DMS153 treated with DMSO at 0.1 percent for 48 hours (cell line): ENCODE results near the gene SPATA19.

Source experiments
- DNase-seq: peaks from one replicate; lab custom pipeline; 2025; ENCODE audit not compliant: unreplicated experiment; lab: John Stamatoyannopoulos, UW

Gene SPATA19

DNA sequence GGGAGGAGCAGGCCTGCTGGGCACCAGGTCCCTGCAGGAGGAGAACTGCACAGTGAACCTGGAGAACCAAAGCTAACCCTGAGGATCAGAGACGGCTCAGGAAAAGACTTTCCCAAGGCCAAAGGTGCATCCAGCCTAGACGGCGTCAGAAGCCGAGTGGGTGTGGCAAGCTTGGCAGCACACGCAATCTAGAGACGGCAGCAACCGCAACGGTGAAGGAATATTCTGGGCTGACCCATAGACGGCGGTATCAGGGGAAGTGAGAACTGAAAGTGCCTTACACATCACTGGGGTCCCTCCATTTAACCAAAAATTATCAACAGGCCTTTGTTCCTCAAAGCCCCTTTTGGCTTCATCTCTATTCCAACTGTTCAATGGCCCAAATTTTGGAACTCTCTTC lies 26.2 kb downstream of the SPATA19 start:
- no peak for DNase-seq

DNA sequence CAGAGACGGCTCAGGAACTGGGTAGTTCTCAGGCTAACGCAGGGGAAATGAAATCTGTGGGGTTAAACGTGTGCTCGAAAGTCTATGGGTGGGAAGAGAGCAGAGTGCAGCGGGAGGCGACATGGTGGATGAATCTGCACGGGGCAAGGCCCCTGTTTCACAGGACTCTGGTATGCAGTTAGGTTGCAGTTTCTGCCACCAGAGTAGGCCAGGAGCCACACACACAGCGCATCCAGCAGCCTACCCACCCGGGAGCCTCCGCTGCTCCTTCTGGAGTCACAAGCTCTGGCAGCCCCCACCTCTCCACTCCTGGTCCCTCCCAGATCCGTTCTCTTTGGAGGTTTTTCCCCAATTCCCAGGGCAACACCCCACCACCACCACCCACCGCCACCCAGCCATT lies 27.0 kb downstream of the SPATA19 start:
- DNase-seq = no peak

DNA sequence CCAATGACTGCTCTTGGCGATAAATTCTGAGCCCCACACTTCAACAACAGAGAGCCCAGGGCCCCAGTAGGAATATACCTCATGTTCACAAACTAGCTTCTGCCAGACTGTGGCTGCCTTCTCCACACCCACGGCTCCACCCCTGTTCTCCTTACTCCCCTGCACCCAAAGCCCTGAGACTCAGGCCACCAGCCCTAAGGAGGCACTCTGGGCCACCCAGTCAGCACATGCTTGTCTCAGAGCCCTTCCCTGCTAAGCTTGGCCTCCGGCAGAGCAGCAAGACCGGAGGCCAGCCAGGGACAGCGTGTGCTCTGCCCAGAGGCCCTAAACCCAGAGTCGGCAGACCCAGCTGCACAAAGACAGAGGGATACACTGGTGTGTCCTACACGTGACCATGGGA lies 27.9 kb downstream of the SPATA19 start:
- DNase-seq = no peak

DNA sequence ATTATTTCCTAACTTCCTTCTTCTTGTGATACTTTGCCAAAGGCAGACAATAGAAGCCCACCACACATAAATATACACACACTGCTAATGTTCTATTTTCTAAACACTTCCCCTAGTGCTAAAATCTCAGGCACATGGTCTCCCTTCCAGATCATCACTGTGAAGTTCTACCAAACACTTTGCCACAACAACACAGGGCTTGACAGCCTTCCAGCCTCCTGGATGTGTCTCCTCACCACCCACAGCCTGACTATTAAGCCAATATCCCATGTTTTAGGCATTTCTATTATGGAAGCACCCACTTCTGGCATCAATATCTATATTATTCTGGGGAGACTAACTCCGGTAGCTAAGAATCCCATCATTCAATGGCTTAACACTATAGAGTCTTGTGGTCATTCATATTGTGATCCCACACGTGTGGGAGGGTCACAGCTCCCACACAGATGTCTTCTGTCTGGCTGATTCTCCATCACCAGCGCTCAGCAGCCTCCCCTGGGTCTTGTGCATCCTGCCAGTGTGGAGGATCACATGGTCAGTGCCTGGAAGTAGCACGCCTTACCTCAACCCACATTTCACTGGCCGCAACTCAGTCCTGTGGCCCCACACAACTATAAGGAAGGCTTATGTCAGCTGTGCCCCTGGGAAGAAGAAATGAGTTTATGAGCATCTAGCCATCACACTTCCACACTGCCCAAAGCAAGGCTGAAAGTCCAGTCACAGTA lies 29.0 kb downstream of the SPATA19 start:
- DNase-seq = no peak

DNA sequence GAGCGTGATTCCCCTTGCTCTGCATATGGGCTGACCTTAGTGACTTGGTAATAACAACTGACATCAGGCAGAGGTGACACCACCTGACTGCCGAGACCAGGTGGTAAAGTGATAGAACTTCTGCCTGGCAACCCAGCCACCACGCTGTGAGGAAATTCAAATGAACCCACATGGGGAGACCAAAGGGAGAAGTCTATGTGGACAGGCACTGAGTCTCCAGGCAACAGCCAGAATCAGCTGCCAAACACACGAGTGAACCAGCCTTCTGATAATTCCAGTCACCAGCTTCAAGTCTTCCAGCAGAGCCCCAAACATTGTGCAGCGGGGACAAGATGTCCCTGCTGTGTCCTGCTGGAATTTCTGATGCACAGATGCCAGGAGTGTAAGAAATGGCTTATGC lies 29.7 kb downstream of the SPATA19 start:
- no peak for DNase-seq

DNA sequence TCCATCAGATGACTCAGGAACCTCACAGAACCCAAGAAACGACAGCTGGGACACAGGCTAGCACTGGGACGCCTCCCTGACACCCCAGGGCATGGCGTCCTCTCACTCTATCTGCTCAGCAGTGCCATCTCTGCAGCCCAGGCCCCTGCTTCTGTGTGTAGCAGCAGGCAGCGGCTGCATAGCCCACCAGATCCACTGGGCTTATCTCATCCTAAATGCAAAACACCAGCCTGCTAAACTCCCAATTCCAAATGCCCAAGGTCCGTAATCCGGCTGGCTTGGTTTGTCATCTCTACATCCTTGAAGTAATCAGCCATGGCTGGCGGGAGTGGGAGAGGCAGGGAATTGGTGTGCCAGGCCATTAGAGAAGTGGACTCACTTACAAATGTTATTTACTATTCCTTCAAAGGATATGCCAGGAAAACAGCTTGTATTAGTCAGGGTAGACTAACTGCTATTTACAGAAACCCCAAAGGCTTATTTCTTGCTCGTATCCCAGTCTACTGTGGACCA lies 30.7 kb downstream of the SPATA19 start:
- DNase-seq = no peak

DNA sequence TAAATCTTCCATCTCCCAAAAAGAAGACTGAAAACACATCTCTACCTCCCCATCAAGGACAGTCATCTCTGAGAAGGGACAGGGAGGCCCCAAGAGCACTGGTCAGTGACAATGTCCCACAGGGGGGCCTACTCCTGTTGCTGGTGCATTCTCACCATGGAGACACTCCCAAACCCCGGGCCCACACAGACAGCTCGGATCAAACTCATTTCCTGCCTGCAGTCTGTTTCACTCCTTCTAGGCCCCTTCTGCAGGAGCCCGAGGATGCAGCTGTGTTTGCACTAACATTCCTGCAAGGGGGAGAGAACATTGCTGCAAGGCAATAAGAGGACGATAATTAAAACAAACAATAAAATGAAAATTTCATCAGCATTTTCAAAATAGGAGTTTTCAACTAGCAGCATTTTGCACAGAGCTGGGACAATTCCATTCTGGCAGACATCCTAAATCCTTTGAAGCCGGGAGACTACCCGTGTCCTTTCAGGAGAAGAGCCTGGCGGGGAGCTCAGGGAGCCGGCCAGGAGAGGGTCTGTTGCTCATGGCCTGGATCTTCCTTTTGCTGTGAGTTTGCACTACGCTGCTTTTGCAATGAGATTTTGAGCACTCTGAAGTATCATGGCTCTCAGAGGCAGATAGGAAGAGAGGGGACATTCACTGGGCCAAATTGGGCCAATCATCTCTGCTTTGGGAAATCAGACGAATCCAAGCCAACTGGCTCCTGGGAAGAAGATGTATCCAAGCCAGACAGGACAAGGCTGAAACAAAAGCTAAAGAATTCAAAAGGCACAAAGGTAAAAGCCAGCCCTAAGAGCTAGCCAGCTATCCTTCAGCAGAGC lies 33.2 kb downstream of the SPATA19 start:
- DNase-seq = no peak

DNA sequence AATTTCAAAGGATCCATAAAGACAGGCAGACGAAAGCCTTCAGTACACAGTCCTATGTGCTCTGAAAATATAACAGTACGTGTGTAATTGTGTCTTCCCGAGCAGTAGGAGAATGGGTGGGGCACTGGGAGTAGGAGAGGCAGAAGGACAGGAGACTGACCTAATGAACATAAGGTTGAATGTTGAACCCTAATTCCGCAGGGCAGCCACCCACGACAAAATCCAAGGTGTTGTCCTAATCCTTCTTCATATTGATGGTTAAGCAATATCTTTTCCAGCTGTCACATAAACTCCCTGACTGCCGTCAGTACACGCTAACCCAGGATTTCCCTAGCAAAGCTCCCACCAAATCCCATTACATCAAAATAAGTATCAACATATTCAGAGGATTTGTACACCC lies 34.5 kb downstream of the SPATA19 start:
- DNase-seq = no peak

DNA sequence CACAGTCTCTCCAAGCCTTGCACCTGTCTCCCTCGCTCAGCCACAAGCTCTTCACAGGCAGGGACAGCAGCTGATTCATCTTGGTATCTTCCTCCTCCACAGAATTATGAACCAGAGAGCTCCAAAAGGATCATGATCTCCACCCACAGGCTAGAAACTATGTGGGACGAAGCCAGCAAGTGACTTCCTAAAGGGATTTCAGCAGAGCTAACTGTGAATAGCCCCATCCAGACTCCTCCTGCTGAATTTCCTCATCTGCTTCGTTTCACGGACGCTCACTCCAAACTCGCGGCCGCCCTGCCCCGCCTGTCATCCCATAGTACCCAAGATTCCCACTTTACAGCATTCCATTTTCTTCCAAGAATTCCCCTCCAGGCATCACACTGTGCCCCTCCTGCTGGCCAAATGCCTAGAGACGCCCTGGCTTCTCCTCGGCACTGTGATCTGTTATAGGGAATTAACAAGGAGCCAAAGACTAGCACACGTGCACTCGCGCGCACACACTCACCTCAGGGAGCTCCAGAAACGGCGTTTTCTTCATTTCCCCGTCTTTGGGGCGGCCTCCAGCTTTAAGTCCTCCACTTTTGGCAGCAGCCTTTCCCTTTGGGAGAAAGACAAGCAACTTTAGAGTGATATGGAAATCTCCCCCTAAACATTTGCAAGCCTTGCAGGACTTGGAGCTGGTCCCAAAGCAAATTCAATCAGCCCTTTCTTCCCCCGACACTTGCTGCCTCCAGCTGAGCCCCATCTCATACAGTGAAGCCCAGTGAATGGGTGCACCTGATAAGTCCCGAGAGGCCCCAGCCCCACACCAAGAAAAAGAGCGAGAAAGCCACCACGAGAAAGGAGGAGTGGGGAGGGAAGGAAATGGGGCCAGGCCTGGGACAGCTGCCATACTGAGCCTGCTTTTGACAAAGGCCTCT lies 35.5 kb downstream of the SPATA19 start:
- DNase-seq = no peak

DNA sequence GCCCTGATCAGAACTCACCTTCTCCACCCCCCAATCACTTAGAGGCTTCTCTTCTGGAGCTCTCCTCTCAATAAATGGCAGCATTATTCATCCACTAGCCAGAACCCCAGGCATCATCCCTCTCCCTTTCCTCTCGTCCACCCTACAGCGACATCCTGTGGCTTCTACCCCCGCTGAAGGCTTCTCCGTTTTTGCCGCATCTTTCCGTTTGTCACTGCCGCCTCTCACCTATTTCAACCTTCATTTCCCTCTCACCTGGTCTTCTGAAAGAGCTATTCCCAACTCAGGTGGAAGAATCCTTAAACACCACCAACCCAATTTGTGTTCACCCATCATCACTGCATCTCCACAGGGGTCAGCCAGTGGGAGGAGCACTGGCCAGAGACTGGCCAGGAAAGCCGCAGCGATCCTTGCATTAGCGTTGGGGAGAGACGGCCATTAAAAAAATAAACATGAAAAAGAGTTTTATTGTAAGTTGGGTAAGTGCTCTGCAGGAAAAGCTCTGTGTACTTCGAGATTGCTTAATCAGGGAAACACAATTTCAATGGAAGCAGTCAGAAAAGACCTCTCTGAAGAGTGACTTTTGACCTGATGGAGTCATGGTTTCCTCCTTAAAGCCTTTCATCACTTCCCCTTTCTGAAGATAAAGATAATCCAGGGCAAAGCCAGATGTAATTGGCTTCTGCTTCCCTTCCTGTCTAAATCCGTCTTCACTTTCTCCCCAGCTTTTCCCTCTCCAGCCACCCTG lies 36.7 kb downstream of the SPATA19 start:
- DNase-seq = no peak

DNA sequence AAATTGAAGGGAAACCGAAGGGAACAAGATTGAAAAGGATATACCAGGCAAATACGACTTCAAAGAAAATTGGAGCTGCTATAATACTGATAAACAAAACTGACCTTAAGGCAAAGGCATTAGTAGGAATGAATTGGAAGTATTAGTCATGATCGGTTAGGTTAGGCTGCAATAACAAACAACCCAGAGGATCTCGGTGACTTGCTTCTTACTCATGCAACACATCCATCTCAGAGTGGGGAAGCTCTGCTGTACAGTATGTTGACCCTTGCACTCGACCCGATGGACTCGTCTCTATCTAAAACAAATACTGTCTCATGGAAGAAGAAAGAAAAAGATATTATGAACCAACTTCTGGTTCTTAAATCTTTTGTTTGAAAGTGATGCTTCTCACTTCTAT lies 42.3 kb downstream of the SPATA19 start:
- DNase-seq = no peak

DNA sequence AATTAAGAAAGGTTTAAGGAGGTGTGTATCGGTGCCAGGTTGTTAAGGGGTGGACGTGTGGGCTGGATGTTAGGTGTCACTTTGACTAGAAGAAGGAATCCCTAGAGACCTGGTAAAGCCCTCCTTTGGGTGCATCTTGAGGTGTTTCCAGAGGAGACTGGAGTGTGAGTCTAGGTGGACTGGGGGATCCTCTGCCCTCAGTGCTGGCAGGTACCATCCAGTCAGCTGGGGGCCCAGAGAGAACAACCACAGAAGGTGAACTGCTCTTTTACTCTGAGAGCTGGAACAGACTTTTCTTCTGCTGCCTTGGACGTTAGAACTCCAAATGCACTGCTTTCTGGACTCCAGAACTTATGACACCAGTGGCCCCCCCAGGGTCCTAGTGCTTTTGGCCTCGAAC lies 44.0 kb downstream of the SPATA19 start:
- DNase-seq = no peak

DNA sequence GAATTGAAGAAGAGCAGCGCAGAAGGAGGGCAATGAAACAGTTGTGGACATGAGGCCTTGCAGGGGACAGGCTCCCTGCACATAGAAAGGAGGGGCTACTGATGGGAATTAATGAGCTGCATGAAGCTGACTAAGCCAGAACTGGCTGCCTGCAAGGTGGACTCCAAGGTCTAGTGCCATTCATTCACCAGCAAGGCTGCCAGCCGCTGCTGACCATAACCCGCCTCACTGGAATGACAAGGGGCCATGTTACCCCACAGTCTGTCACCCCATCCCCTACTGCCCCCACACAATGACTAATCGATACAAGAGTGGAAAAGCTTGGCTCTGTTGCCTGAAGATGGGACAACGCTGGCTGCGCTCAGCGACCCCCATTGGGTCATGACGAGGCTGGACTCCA lies 44.6 kb downstream of the SPATA19 start:
- DNase-seq = no peak

DNA sequence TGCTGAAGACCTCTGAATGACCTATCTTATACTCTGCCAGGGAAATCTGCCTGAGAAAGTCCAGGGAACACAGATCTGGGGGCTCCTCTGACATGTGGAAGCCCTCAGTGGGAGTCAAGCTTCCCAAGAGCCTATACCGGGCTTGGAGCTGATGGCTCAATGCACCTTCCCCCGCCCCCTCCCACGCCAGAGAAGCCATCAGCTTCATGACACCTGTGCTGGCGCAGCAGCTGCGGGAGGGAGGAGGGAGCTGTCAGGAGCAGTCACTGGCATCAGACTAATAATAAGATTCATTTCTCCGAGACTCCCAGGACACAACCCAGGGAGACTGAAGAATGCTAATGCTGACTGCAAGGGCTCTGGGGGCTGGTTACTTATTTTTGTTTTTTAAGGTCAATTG lies 47.8 kb downstream of the SPATA19 start:
- DNase-seq = no peak

DNA sequence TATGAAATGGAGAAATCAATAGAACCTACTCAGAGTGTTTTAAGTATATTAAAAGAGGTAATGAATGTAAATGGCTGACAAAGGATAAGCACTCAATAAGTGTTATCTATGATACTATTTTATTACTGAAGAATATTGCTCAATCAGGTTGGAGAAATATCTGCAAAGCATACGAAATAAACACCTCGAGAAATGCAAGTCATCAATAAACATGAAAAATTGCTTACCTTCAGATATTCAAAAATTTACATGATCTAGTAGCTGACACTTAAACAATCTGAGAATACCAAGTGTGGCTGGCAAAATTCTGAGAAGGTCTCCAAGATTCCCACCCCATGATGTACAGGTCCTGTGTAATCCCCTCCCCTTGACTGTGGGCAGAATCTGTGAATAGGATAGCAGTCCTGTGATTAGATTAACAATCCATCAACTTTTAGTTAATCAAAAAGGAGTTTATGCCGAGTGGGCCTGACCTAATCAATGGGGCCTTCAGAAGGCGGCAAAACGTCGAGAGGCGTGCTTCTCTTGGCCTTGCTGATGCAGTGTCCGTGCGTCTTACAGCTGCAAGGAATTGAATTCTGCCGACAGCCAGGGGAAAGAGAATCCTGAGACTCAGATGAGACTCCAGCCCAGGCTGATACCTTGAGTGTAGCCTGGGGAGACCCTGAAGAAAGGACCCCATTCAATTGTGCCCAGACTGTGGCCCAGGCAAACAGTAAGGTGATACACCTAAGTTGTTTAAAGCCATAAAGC lies 49.1 kb downstream of the SPATA19 start:
- no peak for DNase-seq

DNA sequence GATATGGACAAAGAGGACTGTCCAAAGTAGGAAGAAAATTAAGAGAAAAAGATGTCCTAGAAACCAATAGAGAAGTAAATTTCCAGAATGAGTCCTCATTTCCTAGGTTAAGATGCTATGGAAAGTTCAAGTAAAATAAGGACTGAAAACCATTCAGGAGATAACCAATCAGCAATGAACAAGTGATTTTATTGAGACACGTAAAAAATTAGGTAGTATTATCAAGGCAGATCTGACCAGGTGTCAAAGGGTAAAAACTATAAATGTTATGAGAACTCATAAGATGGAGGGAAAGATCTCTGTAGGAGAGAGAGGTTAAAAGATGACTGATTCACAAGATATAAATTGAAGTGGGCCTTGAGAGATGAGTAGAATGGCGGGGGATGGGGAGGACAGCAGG lies 50.2 kb downstream of the SPATA19 start:
- DNase-seq = no peak

DNA sequence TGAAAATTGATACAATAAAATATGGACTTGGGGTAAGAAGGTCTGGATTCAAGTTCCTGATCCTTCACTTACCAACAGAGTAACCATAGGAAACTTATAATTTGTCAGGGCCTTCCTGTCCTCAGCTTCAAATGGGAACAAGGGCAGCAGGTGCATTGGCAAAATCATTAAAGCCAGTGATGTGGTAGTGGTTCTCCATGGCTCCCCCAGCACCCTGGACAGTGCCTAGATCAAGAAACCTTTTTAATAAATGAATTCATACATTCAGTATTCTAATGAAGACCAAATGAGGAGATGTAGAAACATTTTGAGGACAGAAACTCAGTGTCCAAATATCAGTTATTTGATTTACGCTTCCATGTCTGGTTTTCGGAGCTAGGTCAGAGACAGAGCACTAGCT lies 51.1 kb downstream of the SPATA19 start:
- no peak for DNase-seq

DNA sequence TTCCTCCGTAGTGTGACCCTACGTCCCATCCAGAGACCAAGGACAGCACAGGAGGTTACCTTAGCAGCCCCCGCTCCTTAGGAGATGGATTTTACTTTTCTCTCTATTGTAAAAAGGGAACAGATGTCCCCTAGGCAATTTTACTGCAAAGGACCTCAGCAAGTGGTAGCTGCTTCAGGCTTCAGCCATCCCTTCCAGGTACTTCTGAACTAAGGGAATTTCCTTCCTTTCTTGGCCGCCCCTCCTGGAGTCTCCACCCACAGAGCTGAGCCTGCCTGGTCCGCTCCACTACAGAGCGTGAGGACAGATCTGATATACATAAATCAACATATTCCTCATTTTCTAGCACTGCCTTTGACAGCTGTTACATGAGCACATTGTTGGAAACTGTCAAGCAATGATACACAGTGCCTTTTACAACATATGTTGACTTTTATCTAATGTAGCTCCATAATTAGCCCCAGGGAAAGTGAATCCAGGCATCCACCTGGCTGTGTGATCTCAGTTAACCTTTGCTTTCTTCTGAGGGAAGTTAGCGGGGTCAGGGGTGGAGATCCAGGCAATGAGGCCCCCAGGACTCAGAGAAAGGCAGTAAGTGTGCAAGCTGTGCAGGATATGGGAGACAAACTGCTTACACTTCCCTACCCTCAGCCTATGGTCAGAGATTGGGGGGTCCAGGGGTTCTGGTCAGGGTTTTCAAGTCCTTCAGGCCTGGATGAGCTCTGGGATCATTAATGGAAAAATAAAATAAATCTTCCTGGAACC lies 51.9 kb downstream of the SPATA19 start:
- no peak for DNase-seq

DNA sequence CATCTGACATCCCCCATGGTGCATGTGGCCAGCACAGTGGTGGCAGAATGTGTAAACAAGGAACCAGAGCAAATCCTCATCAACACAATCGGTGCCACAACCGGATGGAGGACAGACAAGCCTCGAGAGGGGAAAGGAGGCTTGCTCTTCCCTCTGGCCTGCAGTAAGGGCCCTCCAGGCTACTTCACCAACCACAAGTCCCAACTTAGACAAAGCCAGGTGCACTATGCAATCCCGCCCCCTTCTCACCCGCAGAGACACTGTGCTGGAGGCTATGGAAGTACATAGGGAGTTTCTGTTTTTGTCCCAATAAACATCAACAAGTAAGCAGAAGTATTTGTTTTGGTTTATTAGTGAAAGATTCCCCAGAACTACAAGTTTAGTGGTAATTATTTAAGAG lies 54.3 kb downstream of the SPATA19 start:
- no peak for DNase-seq
